Stimulated activated CD4-positive, alpha-beta T cell treated with anti-CD3 and anti-CD28 coated beads, Interleukin-1b, Interleukin-23, amount 100 ng/mL, for 24 hours (primary cell): ENCODE data around the gene LRRC31.

Experiments used
- DNase-seq, 4 experiments: peaks; one replicate each; pipeline ENCODE4 v3.0.0-alpha.2; 2020; ENCODE audit warnings: low read depth in 4 of 4, low spot score in 1 of 4

Gene LRRC31

GRCh38 chr3:169864270-169864669, 5.5 kb downstream of the LRRC31 start:
- no peak for DNase-seq

- peak; percentile 13 to 50 (median 44) for DNase-seq
Observed at GRCh38 chr3:169863458-169863899, 6.3 kb downstream of the LRRC31 start.

- DNase-seq = no peak
Observed at GRCh38 chr3:169861871-169862270, 7.9 kb downstream of the LRRC31 start.

GRCh38 chr3:169857811-169858210, 11.9 kb downstream of the LRRC31 start:
- no peak for DNase-seq

- no peak for DNase-seq
Observed at GRCh38 chr3:169855514-169855913, 14.2 kb downstream of the LRRC31 start.

GRCh38 chr3:169850618-169851017, 19.1 kb downstream of the LRRC31 start:
- DNase-seq = no peak

- DNase-seq = no peak
Observed at GRCh38 chr3:169848741-169849140, 21.0 kb downstream of the LRRC31 start.

- no peak for DNase-seq
Observed at GRCh38 chr3:169847896-169848295, 21.8 kb downstream of the LRRC31 start.

- DNase-seq = no peak
Observed at GRCh38 chr3:169846458-169847193, 23.1 kb downstream of the LRRC31 start.

GRCh38 chr3:169842960-169843359, 26.8 kb downstream of the LRRC31 start:
- DNase-seq = no peak

GRCh38 chr3:169841171-169841570, 28.6 kb downstream of the LRRC31 start:
- no peak for DNase-seq

GRCh38 chr3:169838511-169839030, 31.2 kb downstream of the LRRC31 start:
- no peak for DNase-seq

- DNase-seq = no peak
Observed at GRCh38 chr3:169836942-169837275, 32.8 kb downstream of the LRRC31 start.

GRCh38 chr3:169836078-169836941, 33.4 kb downstream of the LRRC31 start:
- DNase-seq = no peak

GRCh38 chr3:169835533-169835932, 34.2 kb downstream of the LRRC31 start:
- DNase-seq = no peak

GRCh38 chr3:169827712-169828111, 42.0 kb downstream of the LRRC31 start:
- DNase-seq = no peak

- DNase-seq = no peak
Observed at GRCh38 chr3:169825316-169825715, 44.4 kb downstream of the LRRC31 start.

GRCh38 chr3:169822983-169823382, 46.8 kb downstream of the LRRC31 start:
- no peak for DNase-seq

GRCh38 chr3:169822540-169822939, 47.2 kb downstream of the LRRC31 start:
- no peak for DNase-seq

GRCh38 chr3:169822091-169822490, 47.6 kb downstream of the LRRC31 start:
- no peak for DNase-seq

GRCh38 chr3:169818316-169818715, 51.4 kb downstream of the LRRC31 start:
- no peak for DNase-seq

- no peak for DNase-seq
Observed at GRCh38 chr3:169815590-169816150, 54.1 kb downstream of the LRRC31 start.
